SH-SY5Y (cell line): Measurements from ENCODE around the gene RUBCNL.

Experiments used
- GATA2 ChIP-seq: IDR thresholded peaks from 2 replicates; pipeline ENCODE4 v1.6.1; 2011; ENCODE audit warnings: mild to moderate bottlenecking, low read depth, low read length
- GATA3 ChIP-seq: IDR thresholded peaks from 2 replicates; pipeline ENCODE4 v1.6.1; 2011; ENCODE audit warnings: low read depth, mild to moderate bottlenecking, low read length, moderate library complexity

GRCh38 chr13:46403851-46404732 is 17.0 kb upstream of the RUBCNL start:
- TF ChIP-seq GATA2 = no peak
- no peak for TF ChIP-seq GATA3
